Body of pancreas (tissue), 4 donors: ENCODE results near the gene DPYD.

Source experiments
- POLR2A ChIP-seq, 3 donors: fragments of 450-650 bp; IDR thresholded peaks; one replicate each; pipeline ENCODE4 v1.6.1; 2016; ENCODE audit warnings: antibody characterized with exemption in 3 of 3, mild to moderate bottlenecking in 2 of 3
- TF ChIP-seq, protein P1 (sequence below), 7 experiments: fragments of 450-650 bp in 4 of 7; fragments of 200-600 bp in 3 of 7; sonication (generic) in 3 of 7; IDR thresholded peaks; one replicate each; pipeline ENCODE4 v1.5.1; 2016 to 2019; ENCODE audit warnings: antibody characterized with exemption in 7 of 7

DNA sequence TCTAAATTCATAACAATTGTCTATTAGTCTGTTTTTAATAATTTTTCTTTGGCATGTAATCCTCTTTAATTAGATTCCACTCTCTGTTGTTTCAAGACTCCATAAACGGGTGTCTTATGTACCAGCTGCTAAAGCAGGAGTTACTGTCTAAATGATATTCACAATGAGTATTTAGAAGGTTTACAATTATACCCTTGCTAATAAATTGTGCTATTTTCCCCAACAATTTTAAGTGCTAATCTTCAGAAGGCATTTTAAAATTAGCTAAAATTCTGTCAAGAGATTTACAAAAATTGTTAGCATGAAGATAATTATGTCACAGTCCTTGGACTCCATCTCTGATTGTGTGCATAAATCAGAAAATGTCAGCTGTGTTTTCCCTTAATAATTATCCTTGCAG is 83.7 kb downstream of the DPYD start:
- no peak for TF ChIP-seq POLR2A (IDR thresholded peaks at IDR 0.05)
- TF ChIP-seq, protein P1, sequence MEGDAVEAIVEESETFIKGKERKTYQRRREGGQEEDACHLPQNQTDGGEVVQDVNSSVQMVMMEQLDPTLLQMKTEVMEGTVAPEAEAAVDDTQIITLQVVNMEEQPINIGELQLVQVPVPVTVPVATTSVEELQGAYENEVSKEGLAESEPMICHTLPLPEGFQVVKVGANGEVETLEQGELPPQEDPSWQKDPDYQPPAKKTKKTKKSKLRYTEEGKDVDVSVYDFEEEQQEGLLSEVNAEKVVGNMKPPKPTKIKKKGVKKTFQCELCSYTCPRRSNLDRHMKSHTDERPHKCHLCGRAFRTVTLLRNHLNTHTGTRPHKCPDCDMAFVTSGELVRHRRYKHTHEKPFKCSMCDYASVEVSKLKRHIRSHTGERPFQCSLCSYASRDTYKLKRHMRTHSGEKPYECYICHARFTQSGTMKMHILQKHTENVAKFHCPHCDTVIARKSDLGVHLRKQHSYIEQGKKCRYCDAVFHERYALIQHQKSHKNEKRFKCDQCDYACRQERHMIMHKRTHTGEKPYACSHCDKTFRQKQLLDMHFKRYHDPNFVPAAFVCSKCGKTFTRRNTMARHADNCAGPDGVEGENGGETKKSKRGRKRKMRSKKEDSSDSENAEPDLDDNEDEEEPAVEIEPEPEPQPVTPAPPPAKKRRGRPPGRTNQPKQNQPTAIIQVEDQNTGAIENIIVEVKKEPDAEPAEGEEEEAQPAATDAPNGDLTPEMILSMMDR (IDR thresholded peaks at IDR 0.05): no peak
